WERI-Rb-1 (cell line): ENCODE results near the gene ADORA2B.
A peak's percentile ranks its signal among the peaks of the same experiment; 100 is the strongest.
"Not testable (repeated sequence)": the region's sequence is repeated elsewhere in the genome, so short reads cannot be mapped to it uniquely, and the experiment has no call there.

ENCODE experiments used
- DNase-seq: peaks from one replicate; pipeline ENCODE4 v3.0.0-alpha.2; 2020
- H3K27ac ChIP-seq: fragments of 250-450 bp; sonication (Bioruptor Pico); 2 replicates; pipeline ENCODE4 v1.5.1; 2020; ENCODE audit warnings: mild to moderate bottlenecking, moderate library complexity
- H3K27me3 ChIP-seq: fragments of 250-450 bp; sonication (Bioruptor Pico); 2 replicates; pipeline ENCODE4 v1.5.1; 2021; ENCODE audit warnings: mild to moderate bottlenecking, low read depth, moderate library complexity; ENCODE audit not compliant: insufficient read depth, severe bottlenecking
- H3K36me3 ChIP-seq: fragments of 250-450 bp; sonication (Bioruptor Pico); 2 replicates; pipeline ENCODE4 v1.5.1; 2020; ENCODE audit warnings: mild to moderate bottlenecking, moderate library complexity
- H3K4me3 ChIP-seq: 2 replicates; pipeline ENCODE4 v1.5.1; 2011; ENCODE audit warnings: low read depth, mild to moderate bottlenecking, control low read depth, low read length
- H3K9me3 ChIP-seq: fragments of 250-450 bp; sonication (Bioruptor Pico); 2 replicates; pipeline ENCODE4 v1.5.1; 2021; ENCODE audit warnings: mild to moderate bottlenecking, moderate library complexity; ENCODE audit not compliant: severe bottlenecking
- CTCF ChIP-seq: IDR thresholded peaks from 2 replicates; pipeline ENCODE4 v1.5.1; 2011; ENCODE audit warnings: low read depth, mild to moderate bottlenecking, control low read depth, inconsistent platforms, low read length

Gene ADORA2B

GRCh38 chr17:15944759-15945526, at the start of gene ADORA2B:
ADORA2B (plus strand) TSS chr17:15945130; CDS start chr17:15945249, 119 bp downstream.
- H3K27me3 ChIP-seq: no peaks in the 10 kb centered on the region
- DNase-seq: peak; percentile 80

GRCh38 chr17:15896277-15896676, 48.7 kb upstream of the ADORA2B start:
- Histone ChIP-seq H3K9me3 (no peaks in the 10 kb centered on the region), H3K4me3 (no peak overlapping the region), H3K27ac (no peak overlapping the region), H3K36me3 (no peaks in the 10 kb centered on the region), H3K27me3 (no peaks in the 10 kb centered on the region)
- TF ChIP-seq CTCF: no peak
- DNase-seq: no peak

More at GRCh38 chr17:15944759-15945526, at the start of gene ADORA2B:
- H3K27ac ChIP-seq: peak within 1 kb of the TSS; percentile 63
- peaks cover 2% of the 10 kb centered on the region for H3K9me3 ChIP-seq
- H3K36me3 ChIP-seq: no peaks in the 10 kb centered on the region
- TF ChIP-seq CTCF: peak; percentile 78
- peak within 1 kb of the TSS; percentile 72 for H3K4me3 ChIP-seq

GRCh38 chr17:15896834-15897233, 48.1 kb upstream of the ADORA2B start:
- Histone ChIP-seq H3K27me3 (no peaks in the 10 kb centered on the region), H3K36me3 (no peaks in the 10 kb centered on the region), H3K4me3 (no peak overlapping the region), H3K9me3 (no peaks in the 10 kb centered on the region), H3K27ac (no peak overlapping the region)
- DNase-seq: no peak
- no peak for TF ChIP-seq CTCF

GRCh38 chr17:15899596-15899995, 45.3 kb upstream of the ADORA2B start:
- not testable (repeated sequence) for H3K27ac ChIP-seq, H3K4me3 ChIP-seq, H3K36me3 ChIP-seq, H3K27me3 ChIP-seq, DNase-seq, H3K9me3 ChIP-seq

GRCh38 chr17:15900871-15901270, 44.1 kb upstream of the ADORA2B start:
- no peak overlapping the region for H3K27ac ChIP-seq
- TF ChIP-seq CTCF: no peak
- no peaks in the 10 kb centered on the region for H3K9me3 ChIP-seq
- no peaks in the 10 kb centered on the region for H3K27me3 ChIP-seq
- no peak overlapping the region for H3K4me3 ChIP-seq
- no peak for DNase-seq
- no peaks in the 10 kb centered on the region for H3K36me3 ChIP-seq

- H3K27ac ChIP-seq, H3K27me3 ChIP-seq, H3K36me3 ChIP-seq, H3K9me3 ChIP-seq, DNase-seq, H3K4me3 ChIP-seq: not testable (repeated sequence)
Measured at GRCh38 chr17:15905236-15905635, 39.7 kb upstream of the ADORA2B start.

- Histone ChIP-seq H3K27ac (no peak overlapping the region), H3K4me3 (no peak overlapping the region), H3K36me3 (no peaks in the 10 kb centered on the region), H3K9me3 (no peaks in the 10 kb centered on the region), H3K27me3 (no peaks in the 10 kb centered on the region)
- no peak for TF ChIP-seq CTCF
- DNase-seq: no peak
Measured at GRCh38 chr17:15907290-15907689, 37.6 kb upstream of the ADORA2B start.
